HepG2 (cell line): ENCODE results near the gene WIPF3. TPM values are rescaled to one million over a fixed set of nuclear protein-coding genes. Genes with fewer than 3 reads are reported as not detected.

ENCODE experiments used
- ATAC-seq: fragments of 200-7000 bp; cut with Tn5 transposase; 3 replicates; pipeline ENCODE4 v1.9.1; 2020; ENCODE audit warnings: mild to moderate bottlenecking, moderate library complexity
- BruUV-seq: library from RNA; stranded (reverse); fragments of 400-500 nt; replicated peaks from 2 replicates; lab custom pipeline; 2021; lab: Mats Ljungman, UMichigan
- CTCF ChIA-PET: fragments of 300-600 bp; formaldehyde crosslinking; extraction: SDS; loops from one replicate; lab custom pipeline; 2021; ENCODE audit warnings: low total read pairs, inconsistent platforms, low intra/inter-chr PET ratio; lab: Yijun Ruan, JAX
- POLR2A ChIA-PET: fragments of 350-600 bp; sonication (Branson Sonifier 250); formaldehyde crosslinking; loops from one replicate; lab custom pipeline; 2020; ENCODE audit warnings: antibody characterized with exemption, inconsistent platforms; lab: Yijun Ruan, JAX
- DNase-seq: peaks from one replicate; pipeline ENCODE4 v3.0.0-alpha.2; 2015; ENCODE audit warnings: low spot score
- FAIRE-seq: peaks from 3 replicates; lab custom pipeline; 2011; peaks lifted over from hg19 to GRCh38; lab: Jason Lieb, UNC
- H2AFZ ChIP-seq: one replicate; pipeline ENCODE4 v1.6.1; 2011; ENCODE audit warnings: low read length, inconsistent platforms
- H3K27ac ChIP-seq: fragments of 300-600 bp; 3 replicates; pipeline ENCODE4 v1.8.0; 2011; ENCODE audit warnings: mixed run types, mild to moderate bottlenecking, mixed read lengths, low read length, inconsistent platforms; ENCODE audit not compliant: insufficient read depth; ENCODE audit errors: extremely low read length
- H3K27me3 ChIP-seq, 2 experiments: fragments of 200-600 bp in 1 of 2; 2 replicates in 1 of 2; 3 replicates in 1 of 2; pipeline versions ENCODE4 v1.6.0 to v1.8.0; 2011; ENCODE audit warnings: low read length in 2 of 2, mild to moderate bottlenecking in 2 of 2, moderate library complexity in 2 of 2, inconsistent platforms in 1 of 2; ENCODE audit not compliant: insufficient read depth in 2 of 2, control insufficient read depth in 1 of 2
- H3K36me3 ChIP-seq, 2 experiments: fragments of 200-600 bp in 1 of 2; replicated peaks in 1 of 2; 2 replicates in 1 of 2; 3 replicates in 1 of 2; pipeline versions ENCODE4 v1.5.1 to v1.8.0; 2011; ENCODE audit warnings: low read length in 2 of 2, inconsistent platforms in 1 of 2; ENCODE audit not compliant: insufficient read depth in 2 of 2, control insufficient read depth in 1 of 2
- H3K4me1 ChIP-seq: 2 replicates; pipeline ENCODE4 v1.5.1; 2012; ENCODE audit warnings: low read length, inconsistent platforms; ENCODE audit not compliant: insufficient read depth
- H3K4me2 ChIP-seq: 2 replicates; pipeline ENCODE4 v1.6.0; 2011; ENCODE audit warnings: low read depth, low read length, inconsistent platforms
- H3K4me3 ChIP-seq, 3 experiments: fragments of 200-600 bp in 1 of 3; sonication (generic), shearing (Covaris generic) in 1 of 3; replicated peaks in 1 of 3; 2 replicates each; pipeline ENCODE4 v1.5.1; 2011 to 2016; ENCODE audit warnings: low read length in 3 of 3, inconsistent platforms in 2 of 3, low read depth in 2 of 3, mild to moderate bottlenecking in 2 of 3, control low read depth in 1 of 3, mixed read lengths in 1 of 3; ENCODE audit not compliant: insufficient read depth in 1 of 3
- H3K79me2 ChIP-seq: one replicate; pipeline ENCODE4 v1.6.1; 2011; ENCODE audit warnings: low read length, inconsistent platforms; ENCODE audit not compliant: insufficient read depth
- H3K9ac ChIP-seq: 2 replicates; pipeline ENCODE4 v1.6.0; 2011; ENCODE audit warnings: mild to moderate bottlenecking, low read depth, low read length, inconsistent platforms; ENCODE audit not compliant: insufficient read depth
- H3K9me3 ChIP-seq: 2 replicates; pipeline ENCODE4 v1.5.1; 2012; ENCODE audit warnings: mild to moderate bottlenecking, low read length
- H4K20me1 ChIP-seq: 2 replicates; pipeline ENCODE4 v1.6.0; 2011; ENCODE audit warnings: inconsistent platforms, mild to moderate bottlenecking, low read length, moderate library complexity; ENCODE audit not compliant: insufficient read depth
- BORCS8-MEF2B ChIP-seq: sonication (generic); formaldehyde crosslinking; IDR thresholded peaks from 2 replicates; pipeline ENCODE4 v1.8.0; 2022; ENCODE audit warnings: mild to moderate bottlenecking, missing genetic modification reagents
- CEBPZ ChIP-seq: IDR thresholded peaks from 2 replicates; pipeline ENCODE4 v1.6.1; 2012; ENCODE audit warnings: low read length, improper control_type of control experiment
- EED ChIP-seq: sonication (generic); formaldehyde crosslinking; IDR thresholded peaks from 2 replicates; pipeline ENCODE4 v1.5.0; 2020; ENCODE audit warnings: mild to moderate bottlenecking, missing genetic modification reagents
- EZH2 ChIP-seq: conservative IDR thresholded peaks from 2 replicates; pipeline ENCODE4 v1.6.1; 2012; ENCODE audit warnings: mild to moderate bottlenecking, low read depth, low read length, moderate library complexity
- HOXA5 ChIP-seq: sonication (generic); formaldehyde crosslinking; IDR thresholded peaks from 2 replicates; pipeline ENCODE4 v1.4.0; 2020; ENCODE audit warnings: missing genetic modification reagents
- MNT ChIP-seq: fragments of 450-650 bp; IDR thresholded peaks from 2 replicates; pipeline ENCODE4 v1.6.1; 2016
- NCOA1 ChIP-seq: sonication (generic); formaldehyde crosslinking; IDR thresholded peaks from 2 replicates; pipeline ENCODE4 v1.9.0; 2021; ENCODE audit warnings: missing genetic modification reagents
- NR2C2 ChIP-seq: sonication (generic); formaldehyde crosslinking; IDR thresholded peaks from 2 replicates; pipeline ENCODE4 v1.4.0; 2020; ENCODE audit warnings: missing genetic modification reagents, mild to moderate bottlenecking, moderate library complexity, borderline replicate concordance
- PRDM4 ChIP-seq: sonication (generic); formaldehyde crosslinking; IDR thresholded peaks from 2 replicates; pipeline ENCODE4 v1.9.0; 2021; ENCODE audit warnings: missing genetic modification reagents, borderline replicate concordance
- U2AF1 ChIP-seq: fragments of 200-400 bp; formaldehyde crosslinking; optimal IDR thresholded peaks from 2 replicates; pipeline ENCODE3; 2017; ENCODE audit warnings: mild to moderate bottlenecking, low read depth, low read length
- ZBTB2 ChIP-seq: sonication (generic); formaldehyde crosslinking; IDR thresholded peaks from 2 replicates; pipeline ENCODE4 v1.8.0; 2022; ENCODE audit warnings: low read depth, missing genetic modification reagents
- ZBTB21 ChIP-seq: sonication (generic); formaldehyde crosslinking; IDR thresholded peaks from 2 replicates; pipeline ENCODE4 v1.4.0; 2020; ENCODE audit warnings: missing genetic modification reagents
- ZGPAT ChIP-seq: IDR thresholded peaks from 2 replicates; pipeline ENCODE4 v1.6.1; 2016; ENCODE audit warnings: mild to moderate bottlenecking
- ZNF672 ChIP-seq: sonication (generic); formaldehyde crosslinking; IDR thresholded peaks from 2 replicates; pipeline ENCODE4 v1.8.1; 2022; ENCODE audit warnings: missing genetic modification reagents
- ZNF678 ChIP-seq: sonication (generic); formaldehyde crosslinking; IDR thresholded peaks from 2 replicates; pipeline ENCODE4 v1.4.0; 2020; ENCODE audit warnings: mild to moderate bottlenecking, missing genetic modification reagents
- WGBS: methylation state at CpG from one replicate; pipeline ENCODE4 v1.1.6; 2017; ENCODE audit warnings: low lambda C conversion rate; 5-methylcytosine and 5-hydroxymethylcytosine counted together
- in situ Hi-C: cut with HindIII; loops from 2 replicates; pipeline ENCODE4 v1.10.0; 2017; ENCODE audit warnings: low pct_unique_long_range_greater_than_20kb; ENCODE audit not compliant: extremely low pct_ligation_motif_present
- intact Hi-C: fragments of 100-400 bp; cut with micrococcal nuclease; formaldehyde crosslinking; loops from one replicate; pipeline ENCODE4 v1.10.0; 2022; ENCODE audit not compliant: unreplicated experiment
- polyA plus RNA-seq, 8 experiments: library from polyadenylated mRNA; depleted of rRNA in 3 of 8; stranded (reverse) in 7 of 8; unstranded in 1 of 8; fragments of >200 nt; fragmentation: Illumina TruSeq in 4 of 8; extraction: Trizol in 4 of 8; gene quantifications; 2 replicates each; pipeline versions ENCODE4 v1.2.1 to v1.2.3, GENCODE V29; 2011 to 2016; ENCODE audit warnings: low read depth in 4 of 8, missing spikeins in 1 of 8, mixed read lengths in 1 of 8; ENCODE audit not compliant: insufficient read depth in 1 of 8
- total RNA-seq, 5 experiments: library from RNA; depleted of rRNA; stranded (reverse); fragments of >200 nt; fragmentation: Illumina TruSeq; extraction: Trizol; gene quantifications; 2 replicates each; pipeline ENCODE4 v1.2.3, GENCODE V29; 2016; ENCODE audit warnings: low read depth in 1 of 5

WIPF3 gene
- total and polyA plus RNA-seq, 2 of the 13 experiments (the other 11 are each of a cell fraction or from before 2014, with no cell fraction given), result 0.03 TPM; not detected in 1

GRCh38 chr7:29811586-29811985, 5.3 kb downstream of the WIPF3 start:
- no peaks in the 10 kb centered on the region for H3K9me3 ChIP-seq
- H2AFZ ChIP-seq, result no peak overlapping the region
- DNase-seq, result no peak
- no peaks in the 10 kb centered on the region for H3K36me3 ChIP-seq
- ChIA-PET CTCF (no interaction called here), POLR2A (no interaction called here)
- intact Hi-C loops, result no loop called here
- no peak overlapping the region for H3K9ac ChIP-seq
- H3K4me2 ChIP-seq, result no peak overlapping the region
- ATAC-seq, result no peak
- peaks cover 3 to 44% of the 10 kb centered on the region in 2 experiments for H3K27me3 ChIP-seq
- H3K27ac ChIP-seq, result no peak overlapping the region
- no peaks in the 10 kb centered on the region for H3K79me2 ChIP-seq
- peaks cover 19% of the 10 kb centered on the region for H3K4me1 ChIP-seq
- WGBS, result 25% methylated on average over 1 of the region's 1 CpG
- no peaks in the 10 kb centered on the region for H4K20me1 ChIP-seq
- FAIRE-seq, result no peak
- in situ Hi-C loops, result no loop called here
- no TSS peak for BruUV-seq
- no peak overlapping the region for H3K4me3 ChIP-seq
- TF ChIP-seq BORCS8-MEF2B (CRISPR knock-in tag), result no peak
- TF ChIP-seq EZH2, result no peak
- TF ChIP-seq ZNF672 (CRISPR knock-in tag), result no peak
- no peak for TF ChIP-seq ZNF678 (CRISPR knock-in tag)
- no peak for TF ChIP-seq U2AF1
- no peak for TF ChIP-seq MNT
- TF ChIP-seq HOXA5, result no peak
- TF ChIP-seq NR2C2 (CRISPR knock-in tag), result no peak
- no peak for TF ChIP-seq EED (CRISPR knock-in tag)
- no peak for TF ChIP-seq NCOA1
- TF ChIP-seq CEBPZ, result no peak
- TF ChIP-seq PRDM4 (CRISPR knock-in tag), result no peak
- TF ChIP-seq ZBTB21 (CRISPR knock-in tag), result no peak
- TF ChIP-seq ZGPAT (CRISPR knock-in tag), result no peak
- no peak for TF ChIP-seq ZBTB2 (CRISPR knock-in tag)
